GM20431 (cell line): ENCODE measurements around the gene IGFN1.

ENCODE experiments used
- in situ Hi-C: fragments of 300-500 bp; cut with MseI, MboI; formaldehyde crosslinking; loops from one replicate; pipeline ENCODE4 v1.15.0; 2020; ENCODE audit warnings: low sequenced_read_pairs; ENCODE audit not compliant: unreplicated experiment

Gene IGFN1

GRCh38 chr1:201190624-201191051 is at the start of gene IGFN1:
Gene IGFN1, plus strand, starts transcription at chr1:201190824. Its CDS starts 2,470 bp downstream, at chr1:201193294.
- in situ Hi-C loops = no loop called here

- in situ Hi-C loops = no loop called here
Observed at GRCh38 chr1:201140941-201141260, 49.7 kb upstream of the IGFN1 start.

- in situ Hi-C loops = no loop called here
Observed at GRCh38 chr1:201141418-201141817, 49.2 kb upstream of the IGFN1 start.

- in situ Hi-C loops = no loop called here
Observed at GRCh38 chr1:201142011-201142848, 48.4 kb upstream of the IGFN1 start.

GRCh38 chr1:201142849-201143725 is 47.5 kb upstream of the IGFN1 start:
- in situ Hi-C loops = no loop called here

GRCh38 chr1:201143726-201144635 is 46.6 kb upstream of the IGFN1 start:
- in situ Hi-C loops = no loop called here

- in situ Hi-C loops = no loop called here
Observed at GRCh38 chr1:201144701-201145100, 45.9 kb upstream of the IGFN1 start.

GRCh38 chr1:201145132-201145531 is 45.5 kb upstream of the IGFN1 start:
- in situ Hi-C loops = no loop called here

- in situ Hi-C loops = no loop called here
Observed at GRCh38 chr1:201145816-201146215, 44.8 kb upstream of the IGFN1 start.

GRCh38 chr1:201146626-201147390 is 43.8 kb upstream of the IGFN1 start:
- in situ Hi-C loops = no loop called here

GRCh38 chr1:201147396-201148015 is 43.1 kb upstream of the IGFN1 start:
- in situ Hi-C loops = no loop called here

- in situ Hi-C loops = no loop called here
Observed at GRCh38 chr1:201149400-201149799, 41.2 kb upstream of the IGFN1 start.

GRCh38 chr1:201153474-201154388 is 36.9 kb upstream of the IGFN1 start:
- in situ Hi-C loops = no loop called here

GRCh38 chr1:201154389-201155165 is 36.0 kb upstream of the IGFN1 start, which contains the start of gene TMEM9:
Gene TMEM9, minus strand, starts transcription at chr1:201154474. Its CDS starts 551 bp downstream, at chr1:201153923.
- in situ Hi-C loops = no loop called here

GRCh38 chr1:201155354-201155753 is 35.3 kb upstream of the IGFN1 start:
- in situ Hi-C loops = no loop called here

- in situ Hi-C loops = no loop called here
Observed at GRCh38 chr1:201156346-201156745, 34.3 kb upstream of the IGFN1 start.

GRCh38 chr1:201156819-201157218 is 33.8 kb upstream of the IGFN1 start:
- in situ Hi-C loops = no loop called here
